Upper lobe of right lung (tissue), 1 donor: ENCODE measurements around the gene RHOBTB1. TPM values are rescaled to one million over a fixed set of nuclear protein-coding genes. Genes with fewer than 3 reads are reported as not detected.
"Not testable (repeated sequence)": the region's sequence is repeated elsewhere in the genome, so short reads cannot be mapped to it uniquely, and the experiment has no call there.

Experiments used
- ATAC-seq: fragments of 200-7000 bp; cut with Tn5 transposase; one replicate; pipeline ENCODE4 v1.9.1; 2020; ENCODE audit warnings: mild to moderate bottlenecking, moderate library complexity
- DNase-seq: peaks from one replicate; pipeline ENCODE4 v3.0.0-alpha.2; 2020
- H3K27ac ChIP-seq: fragments of 200-600 bp; one replicate; pipeline ENCODE4 v1.8.0; 2022
- H3K27me3 ChIP-seq: fragments of 200-600 bp; one replicate; pipeline ENCODE4 v1.8.0; 2022; ENCODE audit warnings: mild to moderate bottlenecking
- H3K36me3 ChIP-seq: fragments of 200-600 bp; one replicate; pipeline ENCODE4 v1.8.0; 2022
- H3K4me1 ChIP-seq: fragments of 200-600 bp; one replicate; pipeline ENCODE4 v1.8.0; 2022
- H3K4me3 ChIP-seq: fragments of 200-600 bp; one replicate; pipeline ENCODE4 v1.8.0; 2022; ENCODE audit warnings: mild to moderate bottlenecking
- H3K9me3 ChIP-seq: fragments of 200-600 bp; one replicate; pipeline ENCODE4 v1.8.0; 2022
- CTCF ChIP-seq: fragments of 200-600 bp; IDR thresholded peaks from one replicate; pipeline ENCODE4 v1.8.0; 2022; ENCODE audit warnings: antibody characterized with exemption
- intact Hi-C: fragments of 100-400 bp; cut with DNase I; formaldehyde crosslinking; loops from one replicate; pipeline ENCODE4 v1.11.0; 2022
- total RNA-seq: library from RNA; stranded (reverse); fragmentation: NEBNext Ultra II Directional; extraction: Animal tissue kit (Norgen Biotek cat#: 25700); gene quantifications from one replicate; pipeline ENCODE4 v1.2.1, GENCODE V29; 2021
- donor health status: DM: no; HTN: yes; CAD: no; lungs with severe emphysema.

Gene RHOBTB1
- total RNA-seq, 1 donor from 2014 or later, result 14.5 TPM

- Histone ChIP-seq H3K27ac (no peak overlapping the region), H3K9me3 (no peaks in the 10 kb centered on the region), H3K4me1 (peaks cover 12% of the 10 kb centered on the region), H3K27me3 (no peaks in the 10 kb centered on the region), H3K36me3 (no peaks in the 10 kb centered on the region), H3K4me3 (no peak overlapping the region)
- no peak for DNase-seq
- intact Hi-C loops, result no loop called here
- TF ChIP-seq CTCF, result no peak
- peak; percentile 28 for ATAC-seq
These were observed 94.8 kb downstream of the RHOBTB1 start for GRCh38 chr10:60849217-60849616.

- DNase-seq (no peak), ATAC-seq (no peak)
- Histone ChIP-seq H3K4me1 (peaks cover 12% of the 10 kb centered on the region), H3K27ac (no peak overlapping the region), H3K4me3 (no peak overlapping the region), H3K9me3 (no peaks in the 10 kb centered on the region), H3K36me3 (no peaks in the 10 kb centered on the region), H3K27me3 (no peaks in the 10 kb centered on the region)
- no peak for TF ChIP-seq CTCF
- intact Hi-C loops, result no loop called here
These were observed 95.3 kb downstream of the RHOBTB1 start for GRCh38 chr10:60848680-60849079.

- Histone ChIP-seq H3K36me3 (no peaks in the 10 kb centered on the region), H3K4me3 (no peak overlapping the region), H3K4me1 (peaks cover 12% of the 10 kb centered on the region), H3K9me3 (no peaks in the 10 kb centered on the region), H3K27ac (no peak overlapping the region), H3K27me3 (no peaks in the 10 kb centered on the region)
- ATAC-seq, result no peak
- intact Hi-C loops, result no loop called here
- TF ChIP-seq CTCF, result peak; percentile 9
- DNase-seq, result no peak
These were observed 95.9 kb downstream of the RHOBTB1 start for GRCh38 chr10:60848126-60848525.

- no peak for DNase-seq
- ATAC-seq, result peak; percentile 32
- no peaks in the 10 kb centered on the region for H3K36me3 ChIP-seq
- intact Hi-C loops, result no loop called here
- peaks cover 12% of the 10 kb centered on the region for H3K4me1 ChIP-seq
- TF ChIP-seq CTCF, result peak; percentile 6
- no peak overlapping the region for H3K27ac ChIP-seq
- no peak overlapping the region for H3K4me3 ChIP-seq
- H3K27me3 ChIP-seq, result no peaks in the 10 kb centered on the region
- H3K9me3 ChIP-seq, result no peaks in the 10 kb centered on the region
These were observed 97.8 kb downstream of the RHOBTB1 start for GRCh38 chr10:60846173-60846572.

- no peak for TF ChIP-seq CTCF
- intact Hi-C loops, result no loop called here
These were observed 98.9 kb downstream of the RHOBTB1 start for GRCh38 chr10:60845038-60845437.

GRCh38 chr10:60842694-60843093 is 101.3 kb downstream of the RHOBTB1 start:
- H3K36me3 ChIP-seq, result no peaks in the 10 kb centered on the region
- H3K4me3 ChIP-seq, result no peak overlapping the region
- no peak for ATAC-seq
- no peak for TF ChIP-seq CTCF
- H3K27ac ChIP-seq, result no peak overlapping the region
- intact Hi-C loops, result no loop called here
- no peaks in the 10 kb centered on the region for H3K27me3 ChIP-seq
- H3K9me3 ChIP-seq, result no peaks in the 10 kb centered on the region
- DNase-seq, result no peak
- peaks cover 1% of the 10 kb centered on the region for H3K4me1 ChIP-seq

More at GRCh38 chr10:60845038-60845437, 98.9 kb downstream of the RHOBTB1 start:
- DNase-seq, result no peak
- ATAC-seq, result no peak
- Histone ChIP-seq H3K4me3 (no peak overlapping the region), H3K9me3 (no peaks in the 10 kb centered on the region), H3K27ac (no peak overlapping the region), H3K36me3 (no peaks in the 10 kb centered on the region), H3K4me1 (peaks cover 12% of the 10 kb centered on the region), H3K27me3 (no peaks in the 10 kb centered on the region)

GRCh38 chr10:60841227-60841626 is 102.8 kb downstream of the RHOBTB1 start:
- intact Hi-C loops, H3K4me3 ChIP-seq, H3K27ac ChIP-seq, H3K27me3 ChIP-seq, DNase-seq, H3K9me3 ChIP-seq, H3K4me1 ChIP-seq, H3K36me3 ChIP-seq, ATAC-seq: not testable (repeated sequence)
